GM13977 (cell line): ENCODE results near the gene SH3D21.

ENCODE experiments used
- DNase-seq: peaks from one replicate; pipeline ENCODE4 v3.0.0; 2012; ENCODE audit warnings: low spot score
- in situ Hi-C: fragments of 300-500 bp; cut with MboI; formaldehyde crosslinking; loops from one replicate; pipeline ENCODE4 v1.12.0; 2022; ENCODE audit warnings: low sequenced_read_pairs, low pct_unique_long_range_greater_than_20kb, mixed read lengths, inconsistent platforms; ENCODE audit not compliant: unreplicated experiment
- TF ChIP-seq, protein P1 (sequence below): IDR thresholded peaks from 2 replicates; pipeline ENCODE4 v1.5.1; 2012; ENCODE audit warnings: mild to moderate bottlenecking, control low read depth; ENCODE audit not compliant: insufficient read depth; ENCODE audit errors: extremely low read depth, missing control alignments

Gene SH3D21

DNA sequence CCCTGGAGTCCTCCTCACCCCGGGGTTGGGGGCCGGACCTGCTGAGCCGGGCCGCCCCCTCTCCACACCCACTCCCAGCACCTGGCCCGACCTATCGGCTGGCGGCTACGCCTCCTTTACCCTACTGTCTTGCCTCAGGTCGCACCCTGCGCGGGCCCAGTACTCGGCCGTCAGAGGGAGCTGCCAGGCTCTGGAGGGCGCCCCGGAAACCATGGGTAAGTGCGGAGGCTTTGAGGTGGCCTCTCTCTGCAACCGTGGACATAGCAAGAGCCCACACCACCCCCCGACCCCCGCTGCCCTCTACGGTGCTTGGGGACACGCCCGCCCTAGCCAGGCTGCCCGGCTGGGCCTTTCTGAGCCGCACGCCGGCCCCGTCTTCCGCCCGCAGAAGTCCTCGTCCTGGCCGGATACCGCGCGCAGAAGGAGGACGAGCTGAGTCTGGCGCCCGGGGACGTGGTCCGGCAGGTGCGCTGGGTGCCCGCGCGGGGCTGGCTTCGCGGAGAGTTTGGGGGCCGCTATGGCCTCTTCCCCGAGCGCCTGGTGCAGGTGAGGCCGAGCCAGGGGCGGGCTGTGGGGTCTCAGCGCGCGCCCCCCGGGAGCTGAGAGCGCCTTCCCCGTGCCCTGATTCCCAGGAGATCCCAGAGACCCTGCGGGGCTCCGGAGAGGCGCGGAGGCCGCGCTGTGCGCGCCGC is at the start of gene SH3D21:
Gene SH3D21, plus strand, starts transcription at position 159 of the 692 bp plus-strand sequence. Its CDS starts 53 bp downstream, at position 212.
- DNase-seq: peak; percentile 57
- TF ChIP-seq, protein P1, sequence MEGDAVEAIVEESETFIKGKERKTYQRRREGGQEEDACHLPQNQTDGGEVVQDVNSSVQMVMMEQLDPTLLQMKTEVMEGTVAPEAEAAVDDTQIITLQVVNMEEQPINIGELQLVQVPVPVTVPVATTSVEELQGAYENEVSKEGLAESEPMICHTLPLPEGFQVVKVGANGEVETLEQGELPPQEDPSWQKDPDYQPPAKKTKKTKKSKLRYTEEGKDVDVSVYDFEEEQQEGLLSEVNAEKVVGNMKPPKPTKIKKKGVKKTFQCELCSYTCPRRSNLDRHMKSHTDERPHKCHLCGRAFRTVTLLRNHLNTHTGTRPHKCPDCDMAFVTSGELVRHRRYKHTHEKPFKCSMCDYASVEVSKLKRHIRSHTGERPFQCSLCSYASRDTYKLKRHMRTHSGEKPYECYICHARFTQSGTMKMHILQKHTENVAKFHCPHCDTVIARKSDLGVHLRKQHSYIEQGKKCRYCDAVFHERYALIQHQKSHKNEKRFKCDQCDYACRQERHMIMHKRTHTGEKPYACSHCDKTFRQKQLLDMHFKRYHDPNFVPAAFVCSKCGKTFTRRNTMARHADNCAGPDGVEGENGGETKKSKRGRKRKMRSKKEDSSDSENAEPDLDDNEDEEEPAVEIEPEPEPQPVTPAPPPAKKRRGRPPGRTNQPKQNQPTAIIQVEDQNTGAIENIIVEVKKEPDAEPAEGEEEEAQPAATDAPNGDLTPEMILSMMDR: peak; percentile 24
- in situ Hi-C loops: no loop called here

DNA sequence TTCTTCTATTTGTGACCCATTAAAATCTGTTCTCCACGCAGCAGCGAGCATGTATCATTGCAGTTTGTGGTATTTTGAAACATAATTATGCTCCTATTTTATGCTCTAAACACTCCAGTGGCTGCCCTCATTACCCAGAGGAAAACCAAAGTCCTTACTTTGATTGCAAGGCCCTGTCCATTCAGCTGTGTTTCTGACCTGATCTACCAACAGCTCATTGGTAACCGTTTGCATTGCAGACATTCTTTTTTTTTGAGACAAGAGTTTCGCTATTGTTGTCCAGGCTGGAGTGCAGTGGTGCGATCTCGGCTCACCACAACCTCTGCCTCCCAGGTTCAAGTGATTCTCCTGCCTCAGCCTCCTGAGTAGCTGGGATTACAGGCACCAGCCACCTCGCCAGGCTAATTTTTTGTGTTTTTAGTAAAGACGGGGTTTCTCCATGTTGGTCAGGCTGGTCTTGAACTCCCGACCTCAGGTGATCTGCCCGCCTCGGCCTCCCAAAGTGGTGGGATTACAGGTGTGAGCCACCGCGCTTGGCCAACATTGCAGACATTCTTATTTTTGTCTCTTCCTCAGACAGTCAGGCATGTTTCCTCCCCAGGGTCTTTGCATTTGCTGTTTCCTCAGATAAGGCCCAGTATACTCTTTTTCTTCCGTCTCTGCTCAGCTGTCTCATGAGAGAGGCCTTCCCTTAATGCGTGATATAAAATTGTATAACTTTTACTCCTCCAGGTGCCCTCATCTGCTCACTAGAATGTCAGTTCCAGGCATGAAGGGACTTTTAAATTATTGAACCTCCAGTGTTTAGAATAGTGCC is 49.4 kb upstream of the SH3D21 start:
- in situ Hi-C loops: no loop called here
- peak; percentile 35 for DNase-seq
- TF ChIP-seq, protein P1: no peak

DNA sequence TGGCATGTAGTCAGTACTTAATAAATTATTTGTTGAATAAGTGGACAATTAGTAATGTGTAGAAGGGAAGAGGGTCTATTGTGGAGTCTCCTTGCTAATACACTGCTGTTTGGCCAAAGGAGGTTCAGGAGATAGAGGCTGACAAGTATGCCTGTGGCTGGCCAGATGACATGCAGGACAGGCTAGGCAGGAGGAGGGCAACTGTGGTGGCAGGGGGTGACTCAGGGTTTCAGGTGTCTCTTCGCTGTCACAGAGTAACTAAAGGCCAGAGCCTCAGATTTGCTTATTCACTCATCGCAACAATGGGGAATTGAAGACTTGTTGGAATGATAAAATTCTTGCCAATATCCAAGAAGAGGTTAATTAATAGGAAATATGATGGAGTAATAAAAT is 48.8 kb upstream of the SH3D21 start:
- in situ Hi-C loops: no loop called here
- DNase-seq: no peak
- TF ChIP-seq, protein P1: no peak

DNA sequence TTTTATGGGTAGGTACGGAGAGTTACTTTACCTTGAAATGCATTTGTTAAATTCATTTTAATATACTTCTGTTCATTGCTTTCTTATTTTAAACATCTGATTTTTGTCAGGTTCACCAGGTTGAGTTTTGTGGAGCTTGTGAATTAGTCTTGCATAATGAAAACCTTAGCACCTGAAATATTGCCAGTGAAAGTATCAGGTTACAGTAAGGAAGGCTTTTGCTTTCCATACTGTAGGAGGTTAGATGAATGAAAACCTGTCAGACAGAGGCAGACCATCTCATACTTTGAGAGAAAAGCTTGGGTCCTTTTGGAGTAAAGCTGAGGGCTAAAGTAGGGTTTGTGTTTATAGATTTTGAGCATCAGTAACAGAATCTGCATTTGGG is 47.2 kb upstream of the SH3D21 start:
- in situ Hi-C loops: no loop called here
- no peak for DNase-seq

DNA sequence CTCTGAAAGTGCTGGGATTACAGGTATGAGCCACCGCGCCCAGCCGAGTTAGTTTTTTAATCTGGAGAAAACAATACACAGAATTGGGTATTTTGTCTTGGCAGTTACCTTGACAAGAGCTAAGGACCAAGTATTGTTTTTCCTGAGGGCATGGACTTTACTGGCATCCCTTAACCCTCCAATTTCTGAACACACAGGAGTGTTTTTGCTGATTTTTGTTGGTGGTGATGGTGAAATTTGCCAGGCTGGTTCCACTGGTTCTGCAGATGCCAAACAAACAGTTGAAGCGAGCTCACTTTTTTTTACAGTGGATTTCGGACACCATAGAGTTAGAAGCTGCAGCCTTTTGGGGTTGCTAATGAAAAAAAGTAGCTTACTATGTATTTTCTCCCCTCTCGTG is 37.2 kb upstream of the SH3D21 start:
- in situ Hi-C loops: no loop called here
- DNase-seq: no peak
- TF ChIP-seq, protein P1: no peak

More for the DNA sequence above, 47.2 kb upstream of the SH3D21 start:
- TF ChIP-seq, protein P1: no peak

DNA sequence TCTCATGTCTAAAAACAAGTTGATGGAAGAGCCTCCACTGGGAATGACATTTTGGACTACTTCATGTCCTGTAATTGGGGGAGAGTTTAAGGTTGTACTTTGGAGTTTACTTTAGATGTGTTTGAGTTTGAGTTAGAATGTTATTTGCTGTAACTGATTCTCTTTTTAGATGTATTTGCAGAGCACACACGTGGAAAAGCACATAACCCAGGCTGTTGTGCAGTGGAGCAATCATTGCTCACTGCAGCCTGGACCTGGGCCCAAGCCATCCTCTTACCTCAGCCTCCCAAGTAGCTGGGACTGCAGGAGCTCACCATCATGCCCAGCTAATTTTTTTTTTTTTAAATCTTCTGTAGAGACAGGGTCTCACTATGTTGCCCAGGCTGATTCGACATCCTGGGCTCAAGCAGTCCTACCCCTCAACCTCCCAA is 36.7 kb upstream of the SH3D21 start:
- TF ChIP-seq, protein P1: no peak
- in situ Hi-C loops: no loop called here
- DNase-seq: no peak
